Esophagus squamous epithelium (tissue), 5 donors: ENCODE results near the gene HIGD1B. TPM values are rescaled to one million over a fixed set of nuclear protein-coding genes. Genes with fewer than 3 reads are reported as not detected.

Experiments used
- DNase-seq: peaks from one replicate; lab custom pipeline; 2025; lab: John Stamatoyannopoulos, UW
- H3K27ac ChIP-seq, 4 donors: fragments of 200-600 bp; sonication (generic); one replicate each; pipeline ENCODE4 v1.5.1; 2016 to 2019; ENCODE audit warnings: mild to moderate bottlenecking in 1 of 4
- H3K27me3 ChIP-seq, 4 donors: fragments of 200-600 bp; sonication (generic); 1 replicate in 3 of 4; 2 replicates in 1 of 4; pipeline versions ENCODE4 v1.5.1 to v1.6.0; 2017 to 2021; ENCODE audit warnings: antibody characterized with exemption in 1 of 4
- H3K36me3 ChIP-seq, 3 donors: fragments of 200-600 bp; sonication (generic); one replicate each; pipeline ENCODE4 v1.5.1; 2016 to 2019
- H3K4me1 ChIP-seq, 3 donors: fragments of 200-600 bp; sonication (generic); one replicate each; pipeline ENCODE4 v1.5.1; 2017 to 2019
- H3K4me3 ChIP-seq, 4 donors: fragments of 200-600 bp; sonication (generic); 1 replicate in 3 of 4; 2 replicates in 1 of 4; pipeline ENCODE4 v1.5.1; 2016 to 2019; ENCODE audit warnings: mild to moderate bottlenecking in 2 of 4, moderate library complexity in 1 of 4
- H3K9me3 ChIP-seq, 3 donors: fragments of 200-600 bp; sonication (generic); one replicate each; pipeline ENCODE4 v1.5.1; 2016 to 2019
- CTCF ChIP-seq, 6 experiments: fragments of 450-650 bp in 4 of 6; fragments of 200-600 bp in 2 of 6; sonication (generic) in 2 of 6; IDR thresholded peaks; one replicate each; pipeline ENCODE4 v1.5.1; 2016 to 2019; ENCODE audit warnings: antibody characterized with exemption in 6 of 6, mild to moderate bottlenecking in 4 of 6, moderate library complexity in 4 of 6
- POLR2A ChIP-seq, 4 donors: fragments of 450-650 bp; IDR thresholded peaks; one replicate each; pipeline ENCODE4 v1.6.1; 2017; ENCODE audit warnings: antibody characterized with exemption in 4 of 4, mild to moderate bottlenecking in 4 of 4, moderate library complexity in 3 of 4
- WGBS, 2 donors: methylation state at CpG; one replicate each; pipeline ENCODE4 v1.1.5; 2018; 5-methylcytosine and 5-hydroxymethylcytosine counted together
- intact Hi-C: fragments of 100-400 bp; cut with DNase I; formaldehyde crosslinking; loops from one replicate; pipeline ENCODE4 v1.15.0; 2022
- total RNA-seq, 4 donors: library from RNA; depleted of rRNA; stranded (reverse); fragments of >200 nt; gene quantifications; one replicate each; pipeline ENCODE4 v1.1.0, GENCODE V29; 2016
- donor health status: DM: yes; HTN: yes; CAD: no.

The HIGD1B gene
- total RNA-seq, 4 donors from 2014 or later, result 1.5 to 5.5 (median 2.3) TPM; not detected in 1

GRCh38 chr17:44867841-44868240 lies 20.2 kb downstream of the HIGD1B start:
- intact Hi-C loops, result loop anchor here (5.0 kb wide), 1 partner anchor 91 kb away; no protein-coding TSS in a partner anchor
- no peak overlapping the region for H3K27ac ChIP-seq
- TF ChIP-seq POLR2A (IDR thresholded peaks at IDR 0.05), result no peak
- no peak for TF ChIP-seq CTCF (IDR thresholded peaks at IDR 0.05)

GRCh38 chr17:44871556-44871955 lies 23.9 kb downstream of the HIGD1B start:
- intact Hi-C loops, result no loop called here
- Histone ChIP-seq H3K4me3 (no peak overlapping the region), H3K9me3 (no peaks in the 10 kb centered on the region), H3K27me3 (no peaks in the 10 kb centered on the region), H3K4me1 (no peaks in the 10 kb centered on the region), H3K36me3 (peaks cover 25 to 98% (median 40%) of the 10 kb centered on the region in 3 donors), H3K27ac (no peak overlapping the region)
- TF ChIP-seq POLR2A (IDR thresholded peaks at IDR 0.05) (no peak), CTCF (IDR thresholded peaks at IDR 0.05) (no peak)
- no peak for DNase-seq
- 95 to 96% methylated on average over 9 to 12 of the region's 12 CpGs for WGBS, 2 donors

More at GRCh38 chr17:44867841-44868240, 20.2 kb downstream of the HIGD1B start:
- no peak for DNase-seq
- Histone ChIP-seq H3K27me3 (no peaks in the 10 kb centered on the region), H3K9me3 (no peaks in the 10 kb centered on the region), H3K4me3 (no peak overlapping the region), H3K36me3 (peaks cover 10 to 97% (median 36%) of the 10 kb centered on the region in 3 donors), H3K4me1 (no peaks in the 10 kb centered on the region)
- WGBS, 2 donors, result 86% methylated on average over 3 of the region's 3 CpGs

GRCh38 chr17:44872131-44872768 lies 24.6 kb downstream of the HIGD1B start:
- Histone ChIP-seq H3K4me1 (no peaks in the 10 kb centered on the region), H3K36me3 (peaks cover 25 to 98% (median 39%) of the 10 kb centered on the region in 3 donors), H3K4me3 (no peak overlapping the region), H3K27ac (peak overlapping the region in 1 of 4 donors; percentile 19), H3K9me3 (no peaks in the 10 kb centered on the region), H3K27me3 (no peaks in the 10 kb centered on the region)
- no peak for TF ChIP-seq POLR2A (IDR thresholded peaks at IDR 0.05)
- no peak for TF ChIP-seq CTCF (IDR thresholded peaks at IDR 0.05)
- intact Hi-C loops, result no loop called here
- 62 to 75% methylated on average over 8 to 9 of the region's 9 CpGs for WGBS, 2 donors
- no peak for DNase-seq

- DNase-seq, result no peak
- 90 to 95% methylated on average over 6 of the region's 6 CpGs for WGBS, 2 donors
- intact Hi-C loops, result no loop called here
- Histone ChIP-seq H3K9me3 (no peaks in the 10 kb centered on the region), H3K27me3 (no peaks in the 10 kb centered on the region), H3K4me3 (no peak overlapping the region), H3K27ac (no peak overlapping the region), H3K4me1 (no peaks in the 10 kb centered on the region), H3K36me3 (peaks cover 25 to 97% (median 47%) of the 10 kb centered on the region in 3 donors)
- TF ChIP-seq POLR2A (IDR thresholded peaks at IDR 0.05) (no peak), CTCF (IDR thresholded peaks at IDR 0.05) (no peak)
These were observed 28.1 kb downstream of the HIGD1B start for GRCh38 chr17:44875761-44876160.

- no peak overlapping the region for H3K4me3 ChIP-seq
- H3K4me1 ChIP-seq, result no peaks in the 10 kb centered on the region
- H3K36me3 ChIP-seq, result peaks cover 19 to 97% (median 47%) of the 10 kb centered on the region in 3 donors
- intact Hi-C loops, result no loop called here
- H3K9me3 ChIP-seq, result no peaks in the 10 kb centered on the region
- WGBS, 2 donors, result 78 to 88% methylated on average over 5 of the region's 5 CpGs
- no peak for DNase-seq
- TF ChIP-seq POLR2A (IDR thresholded peaks at IDR 0.05) (no peak), CTCF (IDR thresholded peaks at IDR 0.05) (no peak)
- no peaks in the 10 kb centered on the region for H3K27me3 ChIP-seq
- no peak overlapping the region for H3K27ac ChIP-seq
These were observed 29.4 kb downstream of the HIGD1B start for GRCh38 chr17:44877121-44877520.
